ENCODE data around the gene CACNA1B.
"Not testable (repeated sequence)": the region's sequence is repeated elsewhere in the genome, so short reads cannot be mapped to it uniquely, and the experiment has no call there.

GRCh38 chr9:138092057-138092456 is 214.5 kb downstream of the CACNA1B start:
- TF ChIP-seq POLR2A, EP300, CTCF (IDR thresholded peaks at IDR 0.05): not testable (repeated sequence)
